Measurements from ENCODE around the gene LANCL2.

- TF ChIP-seq CTCF (conservative IDR thresholded peaks at IDR 0.05; ENCODE audit: low read depth in 2 of 2) (no peak), REST (IDR thresholded peaks at IDR 0.05; ENCODE audit: unreplicated experiment) (no peak), POLR2AphosphoS5 (IDR thresholded peaks at IDR 0.05; ENCODE audit: low read depth) (no peak), EZH2phosphoT487 (IDR thresholded peaks at IDR 0.05; ENCODE audit: unreplicated experiment) (no peak), NANOG (IDR thresholded peaks at IDR 0.05; ENCODE audit: borderline replicate concordance) (no peak), EZH2 (IDR thresholded peaks at IDR 0.05; ENCODE audit: low read depth, unreplicated experiment) (no peak), CREB1 (CRISPR knock-in tag; IDR thresholded peaks at IDR 0.05; ENCODE audit: low read depth) (no peak), ETS1 (IDR thresholded peaks at IDR 0.05) (no peak), STAT1 (IDR thresholded peaks at IDR 0.05; ENCODE audit: unreplicated experiment) (no peak), ZNF331 (CRISPR knock-in tag; IDR thresholded peaks at IDR 0.05; ENCODE audit: low read depth) (no peak), ZNF114 (CRISPR knock-in tag; IDR thresholded peaks at IDR 0.05) (no peak), JUNB (IDR thresholded peaks at IDR 0.05; ENCODE audit: unreplicated experiment) (no peak)
These were observed 72.2 kb downstream of the LANCL2 start for GRCh38 chr7:55437375-55437774.

All from GM23338 (cell line).